GM23248 (cell line): Measurements from ENCODE around the gene GRIA3. TPM values are rescaled to one million over a fixed set of nuclear protein-coding genes. Genes with fewer than 3 reads are reported as not detected.
A peak's percentile ranks its signal among the peaks of the same experiment; 100 is the strongest.

ENCODE experiments used
- DNase-seq: peaks from one replicate; pipeline ENCODE4 v3.0.0-alpha.2; 2015
- H2AFZ ChIP-seq: fragments of 200-600 bp; sonication (generic); 2 replicates; pipeline ENCODE4 v1.6.1; 2016; ENCODE audit warnings: antibody characterized with exemption
- H3F3A ChIP-seq: fragments of 200-600 bp; sonication (generic); 2 replicates; pipeline ENCODE4 v1.6.1; 2016; ENCODE audit warnings: mild to moderate bottlenecking, antibody characterized with exemption, mixed run types; ENCODE audit not compliant: insufficient read depth
- H3K27ac ChIP-seq: fragments of 200-600 bp; sonication (generic); 2 replicates; pipeline ENCODE4 v1.5.1; 2016; ENCODE audit warnings: mild to moderate bottlenecking
- H3K27me3 ChIP-seq: fragments of 200-600 bp; sonication (generic); replicated peaks from 2 replicates; pipeline ENCODE4 v1.6.1; 2016; ENCODE audit warnings: mild to moderate bottlenecking; ENCODE audit not compliant: insufficient read depth
- H3K36me3 ChIP-seq: fragments of 200-600 bp; sonication (generic); 2 replicates; pipeline ENCODE4 v1.6.1; 2016; ENCODE audit warnings: low read depth, mild to moderate bottlenecking
- H3K4me1 ChIP-seq: fragments of 200-600 bp; sonication (generic); 2 replicates; pipeline ENCODE4 v1.6.1; 2016; ENCODE audit warnings: mild to moderate bottlenecking; ENCODE audit not compliant: insufficient read depth
- H3K4me2 ChIP-seq: fragments of 200-600 bp; sonication (generic); one replicate; pipeline ENCODE4 v1.6.1; 2016; ENCODE audit warnings: mild to moderate bottlenecking; ENCODE audit not compliant: unreplicated experiment
- H3K4me3 ChIP-seq: fragments of 200-600 bp; sonication (generic); 2 replicates; pipeline ENCODE4 v1.5.1; 2016; ENCODE audit warnings: mild to moderate bottlenecking
- H3K79me2 ChIP-seq: fragments of 200-600 bp; sonication (generic); 2 replicates; pipeline ENCODE4 v1.6.1; 2016; ENCODE audit warnings: mild to moderate bottlenecking; ENCODE audit not compliant: insufficient read depth
- H3K9ac ChIP-seq: fragments of 200-600 bp; sonication (generic); 2 replicates; pipeline ENCODE4 v1.6.1; 2016; ENCODE audit warnings: mild to moderate bottlenecking
- H3K9me2 ChIP-seq: fragments of 200-600 bp; sonication (generic); 2 replicates; pipeline ENCODE4 v1.6.1; 2016; ENCODE audit warnings: mixed run types, mild to moderate bottlenecking, moderate library complexity; ENCODE audit not compliant: insufficient read depth
- H3K9me3 ChIP-seq: fragments of 200-600 bp; sonication (generic); one replicate; pipeline ENCODE4 v1.6.1; 2017; ENCODE audit warnings: low read depth
- H4K20me1 ChIP-seq: fragments of 200-600 bp; sonication (generic); 2 replicates; pipeline ENCODE4 v1.6.0; 2016; ENCODE audit not compliant: insufficient read depth
- EZH2 ChIP-seq: fragments of 200-600 bp; sonication (generic); IDR thresholded peaks from 2 replicates; pipeline ENCODE4 v1.6.1; 2018; ENCODE audit warnings: antibody characterized with exemption, mild to moderate bottlenecking; ENCODE audit not compliant: insufficient read depth, poor library complexity, severe bottlenecking
- EZH2phosphoT487 ChIP-seq: fragments of 200-600 bp; sonication (generic); IDR thresholded peaks from 2 replicates; pipeline ENCODE4 v1.6.1; 2018; ENCODE audit warnings: antibody characterized with exemption, moderate library complexity, mild to moderate bottlenecking, low read depth; ENCODE audit not compliant: insufficient read depth
- WGBS, 2 experiments: methylation state at CpG; one replicate each; pipeline ENCODE4 v1.1.6; 2015 to 2017; ENCODE audit warnings: low lambda C conversion rate in 2 of 2, low coverage in 1 of 2; ENCODE audit errors: missing lambda C conversion rate in 2 of 2; 5-methylcytosine and 5-hydroxymethylcytosine counted together
- in situ Hi-C: fragments of 300-500 bp; cut with MboI; formaldehyde crosslinking; loops from 2 replicates; pipeline ENCODE4 v1.15.0; 2020
- polyA plus RNA-seq: library from polyadenylated mRNA; unstranded; fragments of >200 nt; fragmentation: Nextera tagmentation; extraction: Ambion mirVana; gene quantifications from 2 replicates; pipeline ENCODE4 v1.2.1, GENCODE V29; 2016
- total RNA-seq: library from RNA; depleted of rRNA; stranded (reverse); fragments of >200 nt; shearing (Covaris generic); gene quantifications from 2 replicates; pipeline ENCODE4 v1.2.3, GENCODE V29; 2014; rRNA removed

GRIA3 gene
- total RNA-seq (36.0 TPM in 2 replicates), polyA plus RNA-seq (46.0 and 52.4 TPM in 2 replicates)

GRCh38 chrX:123184219-123184865 lies at the start of gene GRIA3:
TSS of gene GRIA3 (plus strand) at chrX:123184278. CDS start at chrX:123184536, 258 bp downstream.
- Histone ChIP-seq H3K9ac (peak within 1 kb of the TSS; percentile 93), H3K27me3 (no peaks in the 10 kb centered on the region), H3K9me3 (no peaks in the 10 kb centered on the region), H3F3A (peaks cover 29% of the 10 kb centered on the region), H2AFZ (peak within 1 kb of the TSS; percentile 75), H3K4me2 (peak within 1 kb of the TSS; percentile 94), H3K79me2 (peaks cover 47% of the 10 kb centered on the region), H3K36me3 (no peaks in the 10 kb centered on the region), H4K20me1 (no peaks in the 10 kb centered on the region), H3K4me3 (peak within 1 kb of the TSS; percentile 87), H3K4me1 (peaks cover 22% of the 10 kb centered on the region), H3K27ac (peak within 1 kb of the TSS; percentile 88), H3K9me2 (no peaks in the 10 kb centered on the region)
- peak; percentile 62 for DNase-seq
- TF ChIP-seq EZH2 (no peak), EZH2phosphoT487 (no peak)
- in situ Hi-C loops, result no loop called here
- WGBS, 2 experiments, result 0 to 1% methylated on average over 8 to 32 of the region's 33 CpGs

- Histone ChIP-seq H3K27me3 (no peaks in the 10 kb centered on the region), H3K4me1 (peaks cover 10% of the 10 kb centered on the region; the same call in 1 of the 2 replicates), H2AFZ (no peak overlapping the region), H3K36me3 (no peaks in the 10 kb centered on the region), H3F3A (peaks cover 6% of the 10 kb centered on the region; the same call in 1 of the 2 replicates), H3K9ac (no peak overlapping the region), H3K4me3 (no peak overlapping the region), H3K9me3 (no peaks in the 10 kb centered on the region), H3K4me2 (no peak overlapping the region), H3K27ac (peak overlapping the region; percentile 21; the same call in 1 of the 2 replicates), H3K79me2 (no peaks in the 10 kb centered on the region), H4K20me1 (no peaks in the 10 kb centered on the region), H3K9me2 (no peaks in the 10 kb centered on the region)
- in situ Hi-C loops, result no loop called here
- WGBS, 2 experiments, result 0% methylated on average over 1 of the region's 1 CpG
- TF ChIP-seq EZH2 (no peak), EZH2phosphoT487 (no peak)
- peak; percentile 66 for DNase-seq
Observed at GRCh38 chrX:123138473-123138872, 45.6 kb upstream of the GRIA3 start.

GRCh38 chrX:123140454-123140853 lies 43.6 kb upstream of the GRIA3 start:
- Histone ChIP-seq H4K20me1 (no peaks in the 10 kb centered on the region), H3K9ac (no peak overlapping the region), H3K4me3 (no peak overlapping the region), H3K9me2 (no peaks in the 10 kb centered on the region), H3K4me1 (peaks cover 10% of the 10 kb centered on the region; the same call in 1 of the 2 replicates), H3K4me2 (no peak overlapping the region), H3K9me3 (no peaks in the 10 kb centered on the region), H3K27ac (no peak overlapping the region), H3K27me3 (no peaks in the 10 kb centered on the region), H3K36me3 (no peaks in the 10 kb centered on the region), H2AFZ (no peak overlapping the region), H3K79me2 (no peaks in the 10 kb centered on the region), H3F3A (peaks cover 6% of the 10 kb centered on the region; the same call in 1 of the 2 replicates)
- in situ Hi-C loops, result no loop called here
- WGBS, 2 experiments, result 99 to 100% methylated on average over 5 of the region's 5 CpGs
- TF ChIP-seq EZH2phosphoT487 (no peak), EZH2 (no peak)
- DNase-seq, result no peak

GRCh38 chrX:123140904-123141303 lies 43.2 kb upstream of the GRIA3 start:
- H3K79me2 ChIP-seq, result no peaks in the 10 kb centered on the region
- H3K4me1 ChIP-seq, result peaks cover 10% of the 10 kb centered on the region; the same call in 1 of the 2 replicates
- H3K27me3 ChIP-seq, result no peaks in the 10 kb centered on the region
- in situ Hi-C loops, result no loop called here
- no peaks in the 10 kb centered on the region for H3K36me3 ChIP-seq
- H3K9ac ChIP-seq, result no peak overlapping the region
- no peaks in the 10 kb centered on the region for H3K9me3 ChIP-seq
- H2AFZ ChIP-seq, result no peak overlapping the region
- H3K27ac ChIP-seq, result no peak overlapping the region
- H3F3A ChIP-seq, result peaks cover 6% of the 10 kb centered on the region; the same call in 1 of the 2 replicates
- no peak for TF ChIP-seq EZH2phosphoT487
- TF ChIP-seq EZH2, result no peak
- H3K4me2 ChIP-seq, result no peak overlapping the region
- no peak for DNase-seq
- WGBS, 2 experiments, result 31 to 50% methylated on average over 1 of the region's 1 CpG
- no peaks in the 10 kb centered on the region for H3K9me2 ChIP-seq
- H3K4me3 ChIP-seq, result no peak overlapping the region
- no peaks in the 10 kb centered on the region for H4K20me1 ChIP-seq
